ENCODE measurements around the gene TMEM126A.
"Not testable (repeated sequence)": the region's sequence is repeated elsewhere in the genome, so short reads cannot be mapped to it uniquely, and the experiment has no call there.

TMEM126A gene

GRCh38 chr11:85668157-85668556 lies 20.4 kb downstream of the TMEM126A start:
- no peak overlapping the region for H3K4me3 ChIP-seq (ENCODE audit: low read depth, low read length)
- TF ChIP-seq CTCF (IDR thresholded peaks at IDR 0.05; ENCODE audit: low read depth, low read length, missing control alignments) = no peak

GRCh38 chr11:85670949-85671663 lies 23.3 kb downstream of the TMEM126A start:
- not testable (repeated sequence) for DNase-seq (ENCODE audit: low read depth); H3K4me3 ChIP-seq (ENCODE audit: low read depth, low read length)

More at GRCh38 chr11:85668157-85668556, 20.4 kb downstream of the TMEM126A start:
- no peak for DNase-seq (ENCODE audit: low read depth)

- no peak for DNase-seq (ENCODE audit: low read depth)
- TF ChIP-seq CTCF (IDR thresholded peaks at IDR 0.05; ENCODE audit: low read depth, low read length, missing control alignments) = no peak
- no peak overlapping the region for H3K4me3 ChIP-seq (ENCODE audit: low read depth, low read length)
These were observed 24.5 kb downstream of the TMEM126A start for GRCh38 chr11:85672105-85672902.

- no peak for TF ChIP-seq CTCF (IDR thresholded peaks at IDR 0.05; ENCODE audit: low read depth, low read length, missing control alignments)
- DNase-seq (ENCODE audit: low read depth) = no peak
- no peak overlapping the region for H3K4me3 ChIP-seq (ENCODE audit: low read depth, low read length)
These were observed 25.6 kb downstream of the TMEM126A start for GRCh38 chr11:85673393-85673792.

- no peak overlapping the region for H3K4me3 ChIP-seq (ENCODE audit: low read depth, low read length)
- DNase-seq (ENCODE audit: low read depth) = no peak
- TF ChIP-seq CTCF (IDR thresholded peaks at IDR 0.05; ENCODE audit: low read depth, low read length, missing control alignments) = no peak
These were observed 31.8 kb downstream of the TMEM126A start for GRCh38 chr11:85679576-85679975.

- no peak overlapping the region for H3K4me3 ChIP-seq (ENCODE audit: low read depth, low read length)
- no peak for TF ChIP-seq CTCF (IDR thresholded peaks at IDR 0.05; ENCODE audit: low read depth, low read length, missing control alignments)
- no peak for DNase-seq (ENCODE audit: low read depth)
These were observed 33.1 kb downstream of the TMEM126A start for GRCh38 chr11:85680897-85681296.
